22Rv1 (cell line): Measurements from ENCODE around the gene PRKAR1B.

Experiments used
- H3K27ac ChIP-seq: fragments of 450-650 bp; 2 replicates; pipeline ENCODE4 v1.5.1; 2017
- ZFX ChIP-seq: fragments of 450-650 bp; IDR thresholded peaks from 2 replicates; pipeline ENCODE4 v1.6.1; 2017; ENCODE audit warnings: antibody characterized with exemption, borderline replicate concordance
- TF ChIP-seq, protein P1 (sequence below): fragments of 450-650 bp; IDR thresholded peaks from 2 replicates; pipeline ENCODE4 v1.5.1; 2017; ENCODE audit warnings: mild to moderate bottlenecking

The PRKAR1B gene

DNA sequence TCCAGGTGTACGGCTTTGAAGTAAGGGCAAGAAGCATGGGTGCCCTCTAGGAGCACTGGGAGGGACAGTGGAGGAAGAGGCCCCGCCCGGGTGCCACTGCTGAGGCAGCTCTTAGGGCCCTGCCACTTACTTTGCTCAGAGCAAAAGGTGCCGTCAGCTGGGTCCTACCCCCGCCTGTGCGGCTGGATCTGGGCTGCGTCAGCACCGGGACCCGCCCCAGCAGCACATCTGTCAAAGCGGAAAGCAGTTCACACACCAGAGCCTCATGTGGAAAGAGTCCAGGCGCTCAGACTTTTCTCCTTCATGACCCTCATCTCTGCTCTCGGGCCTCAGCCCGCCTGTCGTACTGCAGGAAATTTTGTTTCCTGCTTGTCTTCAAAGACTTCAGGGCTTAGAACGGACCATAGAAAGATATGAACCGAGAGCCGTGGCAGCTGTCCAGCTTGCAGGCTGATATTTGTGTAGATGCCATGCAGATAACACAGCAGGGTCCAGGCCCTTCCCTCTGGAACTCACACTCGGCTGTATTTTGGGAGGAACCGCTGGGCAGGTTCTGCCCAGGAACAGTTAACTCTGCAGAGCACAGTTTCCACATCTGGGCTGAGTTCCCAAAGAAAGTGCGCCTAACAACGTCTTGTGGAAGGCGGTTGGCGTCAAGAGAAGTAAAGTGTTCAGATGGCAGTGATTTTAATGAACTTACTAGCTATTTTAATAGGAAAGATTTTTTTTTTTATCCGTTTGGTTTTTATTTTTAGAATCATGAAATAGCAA is 44.3 kb upstream of the PRKAR1B start:
- H3K27ac ChIP-seq: no peak overlapping the region
- no peak for TF ChIP-seq ZFX
- TF ChIP-seq, protein P1, sequence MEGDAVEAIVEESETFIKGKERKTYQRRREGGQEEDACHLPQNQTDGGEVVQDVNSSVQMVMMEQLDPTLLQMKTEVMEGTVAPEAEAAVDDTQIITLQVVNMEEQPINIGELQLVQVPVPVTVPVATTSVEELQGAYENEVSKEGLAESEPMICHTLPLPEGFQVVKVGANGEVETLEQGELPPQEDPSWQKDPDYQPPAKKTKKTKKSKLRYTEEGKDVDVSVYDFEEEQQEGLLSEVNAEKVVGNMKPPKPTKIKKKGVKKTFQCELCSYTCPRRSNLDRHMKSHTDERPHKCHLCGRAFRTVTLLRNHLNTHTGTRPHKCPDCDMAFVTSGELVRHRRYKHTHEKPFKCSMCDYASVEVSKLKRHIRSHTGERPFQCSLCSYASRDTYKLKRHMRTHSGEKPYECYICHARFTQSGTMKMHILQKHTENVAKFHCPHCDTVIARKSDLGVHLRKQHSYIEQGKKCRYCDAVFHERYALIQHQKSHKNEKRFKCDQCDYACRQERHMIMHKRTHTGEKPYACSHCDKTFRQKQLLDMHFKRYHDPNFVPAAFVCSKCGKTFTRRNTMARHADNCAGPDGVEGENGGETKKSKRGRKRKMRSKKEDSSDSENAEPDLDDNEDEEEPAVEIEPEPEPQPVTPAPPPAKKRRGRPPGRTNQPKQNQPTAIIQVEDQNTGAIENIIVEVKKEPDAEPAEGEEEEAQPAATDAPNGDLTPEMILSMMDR: no peak

GRCh38 chr7:770741-771166 is 43.7 kb upstream of the PRKAR1B start:
- TF ChIP-seq, protein P1: no peak
- no peak for TF ChIP-seq ZFX
- H3K27ac ChIP-seq: peak overlapping the region; percentile 99; the same call in 1 of the 2 replicates

- TF ChIP-seq, protein P1: no peak
- no peak for TF ChIP-seq ZFX
- peak overlapping the region; percentile 99 for H3K27ac ChIP-seq
Measured at GRCh38 chr7:770336-770735, 43.3 kb upstream of the PRKAR1B start.

- peak overlapping the region; percentile 99 for H3K27ac ChIP-seq
- TF ChIP-seq, protein P1: peak; percentile 22; the same call in 1 of the 2 replicates
- no peak for TF ChIP-seq ZFX
Measured at GRCh38 chr7:768881-769504, 41.9 kb upstream of the PRKAR1B start.

DNA sequence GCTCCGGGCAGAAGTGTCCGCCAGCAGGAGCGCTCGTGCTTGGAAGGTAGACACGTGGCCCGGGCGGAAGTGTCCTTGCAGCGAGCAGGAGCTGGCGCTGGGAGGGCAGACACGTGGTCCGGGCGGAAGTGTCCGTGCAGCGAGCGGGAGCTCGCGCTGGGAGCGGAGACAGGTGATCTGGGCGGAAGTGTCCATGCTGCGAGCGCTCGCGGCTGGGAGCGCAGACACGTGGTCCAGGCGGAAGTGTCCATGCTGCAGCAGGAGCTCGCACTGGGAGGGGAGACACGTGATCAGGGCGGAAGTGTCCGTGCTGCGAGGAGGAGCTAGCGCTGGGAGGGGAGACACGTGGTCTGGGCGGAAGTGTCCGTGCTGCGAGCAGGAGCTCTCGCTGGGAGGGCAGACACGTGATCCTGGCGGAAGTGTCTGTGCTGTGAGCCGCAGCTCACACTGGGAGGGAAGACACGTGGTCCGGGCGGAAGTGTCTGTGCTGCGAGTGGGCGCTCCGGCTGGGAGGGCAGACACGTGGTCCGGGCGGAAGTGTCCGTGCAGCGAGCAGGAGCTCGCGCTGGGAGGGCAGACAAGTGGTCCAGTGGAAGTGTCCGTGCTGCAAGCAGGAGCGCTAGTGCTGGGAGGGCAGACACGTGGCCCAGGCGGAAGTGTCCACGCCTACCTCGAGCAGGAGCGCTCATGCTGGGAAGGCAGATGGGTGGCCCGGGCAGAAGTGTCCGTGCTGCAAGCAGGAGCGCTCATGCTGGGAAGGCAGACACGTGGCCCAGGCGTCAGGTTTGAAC is 41.1 kb upstream of the PRKAR1B start:
- H3K27ac ChIP-seq: peak overlapping the region; percentile 99
- no peak for TF ChIP-seq ZFX
- TF ChIP-seq, protein P1: no peak

GRCh38 chr7:767580-767940 is 40.5 kb upstream of the PRKAR1B start:
- H3K27ac ChIP-seq: peak overlapping the region; percentile 99
- TF ChIP-seq, protein P1: no peak
- no peak for TF ChIP-seq ZFX
